ENCODE measurements around the gene CDH20. TPM values are rescaled to one million over a fixed set of nuclear protein-coding genes. Genes with fewer than 3 reads are reported as not detected.

CDH20 gene
- total RNA-seq, 2 experiments from 2014 or later: not detected

DNA sequence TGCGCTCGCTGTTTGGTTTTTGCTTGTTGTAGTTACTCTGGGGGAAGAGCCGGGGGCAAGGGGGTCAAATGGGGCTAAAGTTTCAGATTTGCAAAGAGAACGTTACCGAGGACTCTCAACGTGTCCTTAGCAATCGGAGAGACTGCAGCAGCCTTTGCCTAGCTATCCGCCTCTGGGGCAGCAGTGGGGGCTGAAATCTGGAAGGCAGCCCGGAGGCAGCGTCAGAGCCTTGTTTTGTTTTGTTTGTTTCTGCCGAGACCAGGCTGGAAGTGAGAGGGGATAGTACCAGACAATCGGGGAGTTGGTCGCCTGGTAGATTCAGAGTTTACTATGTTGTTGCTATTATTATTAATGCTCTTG lies 1.2 kb downstream of the CDH20 start:
- BruUV-seq (replicated peaks): no TSS peak

DNA sequence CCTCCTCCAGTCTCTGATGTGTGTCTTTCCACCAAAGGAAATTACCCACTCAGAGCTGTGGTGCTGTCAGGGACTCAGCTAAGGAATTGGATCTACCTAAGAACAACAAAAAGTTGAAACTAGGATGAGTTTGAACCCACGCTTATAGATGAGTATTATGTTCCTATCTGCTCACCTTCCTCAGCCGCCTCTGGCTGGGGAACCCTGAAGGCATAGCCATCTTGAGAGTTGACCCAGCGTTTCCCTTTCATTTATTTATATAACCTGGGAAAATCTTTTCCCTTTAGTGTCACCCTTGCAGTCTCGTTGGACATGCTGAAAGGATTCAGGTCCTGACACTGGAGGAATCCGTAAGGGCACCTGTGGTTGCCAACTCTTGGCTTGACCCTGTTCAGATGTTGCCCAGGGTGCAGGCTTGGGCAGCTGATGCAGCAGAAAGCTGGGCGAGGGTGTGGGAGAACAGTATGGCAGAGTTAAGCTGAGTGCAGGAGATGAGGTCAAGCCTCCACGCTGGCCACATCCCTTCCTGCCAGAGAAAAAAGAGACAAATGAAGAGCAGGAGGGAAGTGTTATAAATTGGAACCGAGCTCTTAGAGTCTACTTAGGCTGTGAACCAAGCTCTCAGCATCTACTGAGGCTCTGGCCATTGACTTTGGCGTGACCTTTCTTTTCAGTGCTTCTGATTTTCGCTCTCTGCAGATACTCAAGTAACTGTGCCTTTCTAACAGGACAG lies 1.9 kb downstream of the CDH20 start:
- H3K27ac ChIP-seq (ENCODE audit: low read depth, low read length, poor library complexity, severe bottlenecking): no peak overlapping the region
- intact Hi-C loops (cut with micrococcal nuclease; ENCODE audit: unreplicated experiment): no loop called here
- no peak overlapping the region for H3K4me3 ChIP-seq (ENCODE audit: low read depth, low read length, poor library complexity, severe bottlenecking)
- no peak for DNase-seq (ENCODE audit: low spot score)
- TF ChIP-seq CTCF (conservative IDR thresholded peaks at IDR 0.05; ENCODE audit: low read length) (no peak), EZH2phosphoT487 (IDR thresholded peaks at IDR 0.05; ENCODE audit: borderline replicate concordance, low read depth, low read length) (no peak)
- no peak overlapping the region for H3K4me2 ChIP-seq (ENCODE audit: low read length)
- no TSS peak for BruUV-seq (replicated peaks)
- no peaks in the 10 kb centered on the region for H3K4me1 ChIP-seq (ENCODE audit: insufficient read depth, low read length, poor library complexity, severe bottlenecking)
- no peaks in the 10 kb centered on the region for H4K20me1 ChIP-seq (ENCODE audit: insufficient read depth, low read length)
- ChIA-PET POLR2A (no interaction called here), CTCF (ENCODE audit: unreplicated experiment) (no interaction called here)
- no peak overlapping the region for H2AFZ ChIP-seq (ENCODE audit: low read length)
- H3K9me3 ChIP-seq (ENCODE audit: low read length): no peaks in the 10 kb centered on the region
- no peaks in the 10 kb centered on the region for H3K9me2 ChIP-seq (ENCODE audit: insufficient read depth, low read length)
- H3K79me2 ChIP-seq (ENCODE audit: insufficient read depth, low read depth, low read length): no peaks in the 10 kb centered on the region
- no peaks in the 10 kb centered on the region for H3K36me3 ChIP-seq (ENCODE audit: insufficient read depth, low read length)

More for the DNA sequence above, 1.2 kb downstream of the CDH20 start:
- Histone ChIP-seq H3K9me2 (ENCODE audit: insufficient read depth, low read length) (no peaks in the 10 kb centered on the region), H3K4me2 (ENCODE audit: low read length) (no peak overlapping the region), H3K4me1 (ENCODE audit: insufficient read depth, low read length, poor library complexity, severe bottlenecking) (no peaks in the 10 kb centered on the region), H2AFZ (ENCODE audit: low read length) (no peak overlapping the region), H4K20me1 (ENCODE audit: insufficient read depth, low read length) (no peaks in the 10 kb centered on the region), H3K27ac (ENCODE audit: low read depth, low read length, poor library complexity, severe bottlenecking) (no peak overlapping the region), H3K36me3 (ENCODE audit: insufficient read depth, low read length) (no peaks in the 10 kb centered on the region), H3K79me2 (ENCODE audit: insufficient read depth, low read depth, low read length) (no peaks in the 10 kb centered on the region), H3K9me3 (ENCODE audit: low read length) (no peaks in the 10 kb centered on the region), H3K4me3 (ENCODE audit: low read depth, low read length, poor library complexity, severe bottlenecking) (no peak overlapping the region)
- ChIA-PET POLR2A (no interaction called here), CTCF (ENCODE audit: unreplicated experiment) (no interaction called here)
- intact Hi-C loops (cut with micrococcal nuclease; ENCODE audit: unreplicated experiment): no loop called here
- DNase-seq (ENCODE audit: low spot score): no peak
- TF ChIP-seq CTCF (conservative IDR thresholded peaks at IDR 0.05; ENCODE audit: low read length) (no peak), EZH2phosphoT487 (IDR thresholded peaks at IDR 0.05; ENCODE audit: borderline replicate concordance, low read depth, low read length) (no peak)

DNA sequence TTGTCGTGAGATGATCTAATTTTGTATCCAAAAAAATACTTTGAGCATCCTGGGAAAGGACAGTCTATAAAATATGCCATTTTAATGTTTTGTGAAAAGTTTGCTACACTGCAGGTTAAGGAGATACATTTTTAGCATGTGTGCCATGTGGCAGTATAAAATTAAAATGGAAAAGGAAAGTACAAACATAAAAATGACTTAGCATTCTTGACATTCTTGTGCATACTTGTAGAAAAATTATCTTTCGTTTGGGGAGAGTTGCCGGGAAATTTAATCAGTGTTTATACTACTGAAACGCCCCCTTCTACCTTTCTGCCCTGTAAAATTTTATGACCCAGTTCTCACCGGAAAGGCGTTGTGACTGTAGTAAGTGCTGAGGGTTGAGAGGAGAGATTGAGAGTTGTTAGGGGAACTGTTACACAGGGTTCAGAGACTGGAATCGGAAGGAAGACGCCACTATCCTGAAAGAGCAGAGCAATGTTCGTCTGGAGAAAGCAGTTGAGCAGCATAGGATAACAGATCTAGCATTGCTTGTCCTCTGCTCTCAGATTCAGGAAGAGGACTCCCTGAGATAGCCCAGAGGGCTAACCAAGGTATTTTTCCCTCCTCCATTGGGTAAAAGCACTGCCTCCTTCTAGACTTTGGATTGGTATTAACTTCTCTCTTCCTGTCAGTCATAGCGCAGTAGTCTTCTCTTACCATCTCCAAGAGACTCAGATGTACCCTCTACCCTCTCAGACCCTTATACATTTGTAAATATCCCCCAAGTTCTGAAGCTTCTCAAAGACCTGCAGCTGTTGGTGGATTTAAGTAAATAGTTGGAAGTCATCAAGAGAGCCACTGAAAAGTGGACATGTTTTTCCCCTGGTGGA lies 2.7 kb downstream of the CDH20 start:
- no peaks in the 10 kb centered on the region for H3K4me1 ChIP-seq (ENCODE audit: insufficient read depth, low read length, poor library complexity, severe bottlenecking)
- no peaks in the 10 kb centered on the region for H3K9me3 ChIP-seq (ENCODE audit: low read length)
- DNase-seq (ENCODE audit: low spot score): no peak
- BruUV-seq (replicated peaks): no TSS peak
- no peak overlapping the region for H3K27ac ChIP-seq (ENCODE audit: low read depth, low read length, poor library complexity, severe bottlenecking)
- no peaks in the 10 kb centered on the region for H3K9me2 ChIP-seq (ENCODE audit: insufficient read depth, low read length)
- H3K36me3 ChIP-seq (ENCODE audit: insufficient read depth, low read length): no peaks in the 10 kb centered on the region
- no peak overlapping the region for H3K4me3 ChIP-seq (ENCODE audit: low read depth, low read length, poor library complexity, severe bottlenecking)
- TF ChIP-seq CTCF (conservative IDR thresholded peaks at IDR 0.05; ENCODE audit: low read length) (no peak), EZH2phosphoT487 (IDR thresholded peaks at IDR 0.05; ENCODE audit: borderline replicate concordance, low read depth, low read length) (no peak)
- H3K4me2 ChIP-seq (ENCODE audit: low read length): no peak overlapping the region
- intact Hi-C loops (cut with micrococcal nuclease; ENCODE audit: unreplicated experiment): no loop called here
- no peak overlapping the region for H2AFZ ChIP-seq (ENCODE audit: low read length)
- ChIA-PET POLR2A (no interaction called here), CTCF (ENCODE audit: unreplicated experiment) (no interaction called here)
- H3K79me2 ChIP-seq (ENCODE audit: insufficient read depth, low read depth, low read length): no peaks in the 10 kb centered on the region
- no peaks in the 10 kb centered on the region for H4K20me1 ChIP-seq (ENCODE audit: insufficient read depth, low read length)
